Endothelial cell of umbilical vein (primary cell): Measurements from ENCODE around the gene RASA2. TPM values are rescaled to one million over a fixed set of nuclear protein-coding genes. Genes with fewer than 3 reads are reported as not detected.

ENCODE experiments used
- BruUV-seq: library from RNA; stranded (reverse); fragments of 400-500 nt; replicated peaks from 2 replicates; lab custom pipeline; 2021; lab: Mats Ljungman, UMichigan
- CTCF ChIA-PET: fragments of 300-600, 350-600 bp; sonication (Branson Sonifier 250); formaldehyde crosslinking; loops from one replicate; lab custom pipeline; 2021; ENCODE audit warnings: antibody characterized with exemption, inconsistent platforms; lab: Charles Lee
- POLR2A ChIA-PET: fragments of 300-600, 350-600 bp; sonication (Branson Sonifier 250); formaldehyde crosslinking; loops from one replicate; lab custom pipeline; 2021; ENCODE audit warnings: antibody characterized with exemption, inconsistent platforms; lab: Charles Lee
- DNase-seq: peaks from one replicate; pipeline ENCODE4 v3.0.0-alpha.2; 2011; ENCODE audit warnings: low read depth, low spot score
- FAIRE-seq: peaks from 2 replicates; lab custom pipeline; 2011; peaks lifted over from hg19 to GRCh38; lab: Jason Lieb, UNC
- H2AFZ ChIP-seq: 2 replicates; pipeline ENCODE4 v1.6.0; 2012; ENCODE audit warnings: low read depth, low read length, control low read depth, inconsistent platforms
- H3K27ac ChIP-seq: 2 replicates; pipeline ENCODE4 v1.5.1; 2011; ENCODE audit warnings: low read depth, mild to moderate bottlenecking, control low read depth, low read length, moderate library complexity; ENCODE audit not compliant: insufficient read depth
- H3K27me3 ChIP-seq, 2 experiments: 2 replicates each; pipeline versions ENCODE4 v1.6.0 to v1.6.1; 2011; ENCODE audit warnings: low read length in 2 of 2, mixed read lengths in 1 of 2; ENCODE audit not compliant: control insufficient read depth in 2 of 2, insufficient read depth in 2 of 2
- H3K36me3 ChIP-seq, 2 experiments: 2 replicates in 1 of 2; 3 replicates in 1 of 2; pipeline ENCODE4 v1.5.1; 2011; ENCODE audit warnings: low read length in 2 of 2, mild to moderate bottlenecking in 1 of 2, moderate library complexity in 1 of 2; ENCODE audit not compliant: control insufficient read depth in 2 of 2, insufficient read depth in 2 of 2; ENCODE audit errors: extremely low read depth in 1 of 2
- H3K4me1 ChIP-seq: 3 replicates; pipeline ENCODE4 v1.5.1; 2011; ENCODE audit warnings: mild to moderate bottlenecking, low read length; ENCODE audit not compliant: control insufficient read depth, insufficient read depth; ENCODE audit errors: extremely low read depth
- H3K4me2 ChIP-seq: 2 replicates; pipeline ENCODE4 v1.6.1; 2011; ENCODE audit warnings: low read length, control low read depth, mixed read lengths; ENCODE audit not compliant: insufficient read depth
- H3K4me3 ChIP-seq, 3 experiments: fragments of 200-600 bp in 1 of 3; sonication (generic), shearing (Covaris generic) in 1 of 3; replicated peaks in 1 of 3; 2 replicates each; pipeline ENCODE4 v1.5.1; 2011 to 2016; ENCODE audit warnings: control low read depth in 3 of 3, low read length in 3 of 3, mild to moderate bottlenecking in 2 of 3, inconsistent platforms in 1 of 3, low read depth in 1 of 3, moderate library complexity in 1 of 3; ENCODE audit not compliant: insufficient read depth in 1 of 3
- H3K79me2 ChIP-seq: 2 replicates; pipeline ENCODE4 v1.6.0; 2012; ENCODE audit warnings: low read length, inconsistent platforms; ENCODE audit not compliant: control insufficient read depth, insufficient read depth
- H3K9ac ChIP-seq: replicated peaks from 2 replicates; pipeline ENCODE3; 2011; ENCODE audit warnings: low read length, control low read depth; ENCODE audit not compliant: insufficient read depth; ENCODE audit errors: extremely low read depth
- H3K9me1 ChIP-seq: replicated peaks from 3 replicates; pipeline ENCODE4 v1.6.0; 2011; ENCODE audit warnings: mild to moderate bottlenecking, low read length; ENCODE audit not compliant: control insufficient read depth, insufficient read depth; ENCODE audit errors: extremely low read depth
- H3K9me3 ChIP-seq: replicated peaks from 2 replicates; pipeline ENCODE4 v1.5.1; 2012; ENCODE audit warnings: low read length, inconsistent platforms; ENCODE audit not compliant: control insufficient read depth, insufficient read depth
- H4K20me1 ChIP-seq: replicated peaks from 2 replicates; pipeline ENCODE3; 2011; ENCODE audit warnings: mild to moderate bottlenecking, low read length; ENCODE audit not compliant: control insufficient read depth, insufficient read depth; ENCODE audit errors: extremely low read depth
- CTCF ChIP-seq, 2 donors: IDR thresholded peaks; 1 replicate in 1 of 2; 2 replicates in 1 of 2; pipeline ENCODE4 v1.5.1; 2011; ENCODE audit warnings: low read length in 2 of 2, mild to moderate bottlenecking in 2 of 2, moderate library complexity in 2 of 2, control low read depth in 1 of 2, inconsistent platforms in 1 of 2, low read depth in 1 of 2; ENCODE audit not compliant: insufficient read depth in 1 of 2; ENCODE audit errors: extremely low read depth in 1 of 2
- EZH2 ChIP-seq: IDR thresholded peaks from 2 replicates; pipeline ENCODE4 v1.6.1; 2012; ENCODE audit warnings: borderline replicate concordance, low read depth, mild to moderate bottlenecking, moderate library complexity, low read length, inconsistent platforms; ENCODE audit not compliant: severe bottlenecking
- FOS ChIP-seq: IDR thresholded peaks from 2 replicates; pipeline ENCODE4 v1.6.1; 2011; ENCODE audit warnings: mild to moderate bottlenecking, low read length, moderate library complexity, borderline replicate concordance; ENCODE audit not compliant: insufficient read depth
- GATA2 ChIP-seq: IDR thresholded peaks from 2 replicates; pipeline ENCODE4 v1.7.0; 2011; ENCODE audit warnings: low read depth, mild to moderate bottlenecking, moderate library complexity, mixed read lengths, low read length; ENCODE audit not compliant: insufficient read length, insufficient read depth
- JUN ChIP-seq: IDR thresholded peaks from 2 replicates; pipeline ENCODE4 v1.6.1; 2011; ENCODE audit warnings: borderline replicate concordance, low read depth; ENCODE audit not compliant: insufficient read length, insufficient read depth
- MYC ChIP-seq: IDR thresholded peaks from one replicate; pipeline ENCODE4 v1.6.1; 2011; ENCODE audit warnings: mild to moderate bottlenecking, low read depth, low read length
- POLR2A ChIP-seq: IDR thresholded peaks from 2 replicates; pipeline ENCODE4 v1.6.1; 2012; ENCODE audit warnings: low read depth, mild to moderate bottlenecking, control low read depth, low read length
- POLR2AphosphoS5 ChIP-seq: IDR thresholded peaks from 2 replicates; pipeline ENCODE4 v1.6.1; 2012; ENCODE audit warnings: low read depth, mild to moderate bottlenecking, control low read depth, low read length, moderate library complexity; ENCODE audit not compliant: insufficient read depth
- dilution Hi-C: fragments of 300-500 bp; cut with MboI; formaldehyde crosslinking; loops from one replicate; pipeline ENCODE4 v1.15.0; 2019; ENCODE audit warnings: low sequenced_read_pairs; ENCODE audit not compliant: extremely low pct_ligation_motif_present
- intact Hi-C: fragments of 100-400 bp; cut with micrococcal nuclease; formaldehyde crosslinking; loops from one replicate; pipeline ENCODE4 v1.10.0; 2022
- polyA plus RNA-seq, 4 experiments: library from polyadenylated mRNA; depleted of rRNA in 3 of 4; stranded (reverse) in 3 of 4; unstranded in 1 of 4; fragments of >200 nt; gene quantifications; 2 replicates each; pipeline versions ENCODE4 v1.2.1 to v1.2.3, GENCODE V29; 2011 to 2012; ENCODE audit warnings: missing spikeins in 1 of 4
- total RNA-seq: library from RNA; stranded (reverse); gene quantifications from 2 replicates; pipeline ENCODE4 v1.2.3, GENCODE V29; 2021
- TF ChIP-seq, protein P1 (sequence below): IDR thresholded peaks from 2 replicates; pipeline ENCODE4 v1.6.1; 2011; ENCODE audit not compliant: insufficient read depth, insufficient read length

Gene RASA2
- total and polyA plus RNA-seq, 2 donors (not counting 3 experiments of a cell fraction or from before 2014, with no cell fraction given), result 3.1 to 20.2 TPM

DNA sequence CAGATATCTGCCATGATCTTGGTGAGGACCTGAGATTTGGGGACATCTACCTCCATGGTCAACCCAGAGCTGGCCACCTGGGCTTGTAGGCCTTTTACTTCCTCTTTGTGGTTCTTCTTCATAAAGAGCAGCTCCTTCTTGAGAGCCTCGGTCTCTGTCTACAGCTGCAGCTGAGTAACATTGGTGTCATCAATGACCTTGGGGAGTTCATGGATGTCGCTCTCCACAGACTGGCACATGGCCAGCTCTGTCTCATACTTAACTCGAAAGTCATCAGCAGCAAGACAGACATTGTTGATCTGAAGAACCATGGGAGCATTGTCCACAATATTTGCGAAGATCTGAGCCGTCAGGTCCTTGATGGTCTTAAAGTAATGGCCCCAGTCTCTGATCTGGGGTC, 15.7 kb upstream of the RASA2 start:
- ChIA-PET POLR2A (no interaction called here), CTCF (interaction anchor here (0.8 to 5.4 kb wide), 5 partner anchors 9 to 110 kb away, joined by 3 to 69 read pairs (median 4); no protein-coding TSS in a partner anchor)
- Histone ChIP-seq H2AFZ (no peak overlapping the region), H3K4me2 (no peak overlapping the region), H3K4me1 (no peaks in the 10 kb centered on the region), H3K4me3 (no peak overlapping the region), H3K27ac (no peak overlapping the region), H3K9me3 (no peaks in the 10 kb centered on the region), H3K9me1 (no peaks in the 10 kb centered on the region), H3K79me2 (no peaks in the 10 kb centered on the region), H3K9ac (no peak overlapping the region), H4K20me1 (no peaks in the 10 kb centered on the region), H3K27me3 (no peaks in the 10 kb centered on the region), H3K36me3 (no peaks in the 10 kb centered on the region)
- intact Hi-C loops (no loop called here), dilution Hi-C loops (no loop called here)
- TF ChIP-seq EZH2, result no peak
- no peak for TF ChIP-seq GATA2
- no peak for TF ChIP-seq POLR2AphosphoS5
- no peak for TF ChIP-seq FOS
- no peak for TF ChIP-seq POLR2A
- TF ChIP-seq JUN, result no peak
- TF ChIP-seq MYC, result no peak
- TF ChIP-seq, protein P1, sequence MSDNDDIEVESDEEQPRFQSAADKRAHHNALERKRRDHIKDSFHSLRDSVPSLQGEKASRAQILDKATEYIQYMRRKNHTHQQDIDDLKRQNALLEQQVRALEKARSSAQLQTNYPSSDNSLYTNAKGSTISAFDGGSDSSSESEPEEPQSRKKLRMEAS, result no peak
- TF ChIP-seq CTCF (IDR thresholded peaks at IDR 0.05; ENCODE audit: extremely low read depth in 1 of 2, insufficient read depth in 1 of 2, low read depth in 1 of 2, low read length in 2 of 2), result no peak
- DNase-seq, result no peak
- BruUV-seq, result no TSS peak
- FAIRE-seq, result no peak
